Upper lobe of left lung (tissue), 6 donors: Measurements from ENCODE around the gene CXCL14. TPM values are rescaled to one million over a fixed set of nuclear protein-coding genes. Genes with fewer than 3 reads are reported as not detected.
"Not testable (repeated sequence)": the region's sequence is repeated elsewhere in the genome, so short reads cannot be mapped to it uniquely, and the experiment has no call there.

Experiments used
- ATAC-seq, 2 donors: fragments of 200-7000 bp; cut with Tn5 transposase; one replicate each; pipeline ENCODE4 v1.9.1; 2022; ENCODE audit warnings: mild to moderate bottlenecking in 2 of 2, moderate library complexity in 2 of 2; ENCODE audit not compliant: low FRiP score in 2 of 2
- DNase-seq, 2 donors: peaks; one replicate each; pipeline ENCODE4 v3.0.0-alpha.2; 2019 to 2020
- H3K27ac ChIP-seq, 4 donors: fragments of 200-600 bp; sonication (generic); one replicate each; pipeline ENCODE4 v1.5.1; 2016 to 2019
- H3K27me3 ChIP-seq, 4 donors: fragments of 200-600 bp; sonication (generic); one replicate each; pipeline ENCODE4 v1.5.1; 2017 to 2019
- H3K36me3 ChIP-seq, 4 donors: fragments of 200-600 bp; sonication (generic); one replicate each; pipeline ENCODE4 v1.5.1; 2016 to 2019
- H3K4me1 ChIP-seq, 4 donors: fragments of 200-600 bp; sonication (generic); one replicate each; pipeline ENCODE4 v1.5.1; 2018 to 2019
- H3K4me3 ChIP-seq, 4 donors: fragments of 200-600 bp; sonication (generic); one replicate each; pipeline ENCODE4 v1.5.1; 2017 to 2019; ENCODE audit warnings: mild to moderate bottlenecking in 2 of 4, moderate library complexity in 1 of 4
- H3K9me3 ChIP-seq, 4 donors: fragments of 200-600 bp; sonication (generic); one replicate each; pipeline ENCODE4 v1.5.1; 2018 to 2019
- EP300 ChIP-seq, 4 donors: sonication (generic); formaldehyde crosslinking; IDR thresholded peaks; one replicate each; pipeline ENCODE4 v1.5.1; 2017; ENCODE audit warnings: antibody characterized with exemption in 4 of 4, control low read depth in 2 of 4
- POLR2A ChIP-seq, 4 donors: fragments of 450-650 bp; IDR thresholded peaks; one replicate each; pipeline ENCODE4 v1.5.1; 2016 to 2017; ENCODE audit warnings: antibody characterized with exemption in 4 of 4, mild to moderate bottlenecking in 2 of 4
- POLR2AphosphoS5 ChIP-seq, 2 donors: sonication (generic); formaldehyde crosslinking; IDR thresholded peaks; one replicate each; pipeline ENCODE4 v1.5.1; 2017; ENCODE audit warnings: antibody characterized with exemption in 2 of 2
- WGBS, 2 donors: methylation state at CpG; one replicate each; pipeline ENCODE4 v1.1.5; 2017 to 2018; 5-methylcytosine and 5-hydroxymethylcytosine counted together
- total RNA-seq, 6 donors: library from RNA; depleted of rRNA in 4 of 6; stranded (reverse); fragments of >200 nt in 4 of 6; gene quantifications; one replicate each; pipeline versions ENCODE4 v1.1.0 to v1.2.1, GENCODE V29; 2016 to 2021
- TF ChIP-seq, protein P1 (sequence below), 6 experiments: fragments of 450-650 bp in 4 of 6; fragments of 200-600 bp in 2 of 6; sonication (generic) in 2 of 6; IDR thresholded peaks; one replicate each; pipeline ENCODE4 v1.5.1; 2016 to 2019; ENCODE audit warnings: antibody characterized with exemption in 6 of 6
- donor health status: DM: no; HTN: no; CAD: no; lungs with moderate emphysema.
- donor health status: DM: no; HTN: yes; CAD: no; lungs with severe emphysema.

Gene CXCL14
- total RNA-seq, 6 donors from 2014 or later: 0.15 to 5.5 (median 2.4) TPM; not detected in 2

GRCh38 chr5:135535420-135535819 is 43.4 kb downstream of the CXCL14 start:
- Histone ChIP-seq H3K27me3 (peaks cover 0 to 35% (median 17%) of the 10 kb centered on the region in 4 donors), H3K27ac (no peak overlapping the region), H3K36me3 (no peaks in the 10 kb centered on the region), H3K9me3 (no peaks in the 10 kb centered on the region), H3K4me1 (peaks cover 11 to 19% (median 14%) of the 10 kb centered on the region in 4 donors), H3K4me3 (peak overlapping the region in 1 of 4 donors; percentile 3)
- no peak for TF ChIP-seq EP300 (IDR thresholded peaks at IDR 0.05)
- TF ChIP-seq POLR2AphosphoS5 (IDR thresholded peaks at IDR 0.05): no peak
- no peak for TF ChIP-seq POLR2A (IDR thresholded peaks at IDR 0.05)
- TF ChIP-seq, protein P1, sequence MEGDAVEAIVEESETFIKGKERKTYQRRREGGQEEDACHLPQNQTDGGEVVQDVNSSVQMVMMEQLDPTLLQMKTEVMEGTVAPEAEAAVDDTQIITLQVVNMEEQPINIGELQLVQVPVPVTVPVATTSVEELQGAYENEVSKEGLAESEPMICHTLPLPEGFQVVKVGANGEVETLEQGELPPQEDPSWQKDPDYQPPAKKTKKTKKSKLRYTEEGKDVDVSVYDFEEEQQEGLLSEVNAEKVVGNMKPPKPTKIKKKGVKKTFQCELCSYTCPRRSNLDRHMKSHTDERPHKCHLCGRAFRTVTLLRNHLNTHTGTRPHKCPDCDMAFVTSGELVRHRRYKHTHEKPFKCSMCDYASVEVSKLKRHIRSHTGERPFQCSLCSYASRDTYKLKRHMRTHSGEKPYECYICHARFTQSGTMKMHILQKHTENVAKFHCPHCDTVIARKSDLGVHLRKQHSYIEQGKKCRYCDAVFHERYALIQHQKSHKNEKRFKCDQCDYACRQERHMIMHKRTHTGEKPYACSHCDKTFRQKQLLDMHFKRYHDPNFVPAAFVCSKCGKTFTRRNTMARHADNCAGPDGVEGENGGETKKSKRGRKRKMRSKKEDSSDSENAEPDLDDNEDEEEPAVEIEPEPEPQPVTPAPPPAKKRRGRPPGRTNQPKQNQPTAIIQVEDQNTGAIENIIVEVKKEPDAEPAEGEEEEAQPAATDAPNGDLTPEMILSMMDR (IDR thresholded peaks at IDR 0.05): no peak
- WGBS, 2 donors: 0 to 9% methylated on average over 2 to 15 of the region's 44 CpGs
- ATAC-seq (no peak), DNase-seq (peak in 1 of 2 donors; percentile 81)

GRCh38 chr5:135534609-135535419 is 44.0 kb downstream of the CXCL14 start:
- Histone ChIP-seq H3K4me1 (peaks cover 11 to 19% (median 14%) of the 10 kb centered on the region in 4 donors), H3K4me3 (peak overlapping the region in 1 of 4 donors; percentile 3), H3K27ac (no peak overlapping the region), H3K36me3 (no peaks in the 10 kb centered on the region), H3K27me3 (peaks cover 0 to 32% (median 17%) of the 10 kb centered on the region in 4 donors), H3K9me3 (no peaks in the 10 kb centered on the region)
- peak in 1 of 2 donors; percentile 59 for DNase-seq
- no peak for TF ChIP-seq EP300 (IDR thresholded peaks at IDR 0.05)
- TF ChIP-seq, protein P1 (IDR thresholded peaks at IDR 0.05): no peak
- TF ChIP-seq POLR2A (IDR thresholded peaks at IDR 0.05): no peak
- TF ChIP-seq POLR2AphosphoS5 (IDR thresholded peaks at IDR 0.05): no peak
- 4 to 5% methylated on average over 31 to 47 of the region's 61 CpGs for WGBS, 2 donors
- peak in 1 of 2 donors; percentile 41 for ATAC-seq

DNA sequence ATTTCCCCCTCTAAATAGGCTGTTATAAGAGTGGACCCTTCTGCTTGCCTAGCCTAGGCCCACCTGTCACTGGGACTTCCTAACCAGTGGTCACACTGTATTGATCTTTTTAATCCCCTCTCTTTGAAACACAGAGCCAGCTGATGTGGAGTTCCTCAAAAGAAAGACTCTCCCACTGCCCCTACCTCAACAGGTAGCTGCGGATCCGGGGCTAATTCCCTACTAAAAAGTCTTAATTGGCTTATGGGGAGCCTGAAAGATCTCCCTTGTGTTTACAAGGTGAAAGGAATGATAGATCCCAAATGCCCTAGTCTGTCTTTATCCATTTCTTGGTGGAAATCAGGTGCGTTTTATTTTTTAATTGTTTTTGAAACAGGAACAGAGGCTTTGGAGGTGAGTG is 45.0 kb downstream of the CXCL14 start:
- no peak for ATAC-seq
- 35 to 36% methylated on average over 3 of the region's 3 CpGs for WGBS, 2 donors
- Histone ChIP-seq H3K27me3 (peaks cover 0 to 32% (median 17%) of the 10 kb centered on the region in 4 donors), H3K36me3 (no peaks in the 10 kb centered on the region), H3K9me3 (no peaks in the 10 kb centered on the region), H3K4me3 (no peak overlapping the region), H3K4me1 (peaks cover 11 to 19% (median 14%) of the 10 kb centered on the region in 4 donors), H3K27ac (no peak overlapping the region)
- DNase-seq: no peak
- no peak for TF ChIP-seq POLR2A (IDR thresholded peaks at IDR 0.05)
- no peak for TF ChIP-seq EP300 (IDR thresholded peaks at IDR 0.05)
- TF ChIP-seq, protein P1 (IDR thresholded peaks at IDR 0.05): no peak
- no peak for TF ChIP-seq POLR2AphosphoS5 (IDR thresholded peaks at IDR 0.05)

DNA sequence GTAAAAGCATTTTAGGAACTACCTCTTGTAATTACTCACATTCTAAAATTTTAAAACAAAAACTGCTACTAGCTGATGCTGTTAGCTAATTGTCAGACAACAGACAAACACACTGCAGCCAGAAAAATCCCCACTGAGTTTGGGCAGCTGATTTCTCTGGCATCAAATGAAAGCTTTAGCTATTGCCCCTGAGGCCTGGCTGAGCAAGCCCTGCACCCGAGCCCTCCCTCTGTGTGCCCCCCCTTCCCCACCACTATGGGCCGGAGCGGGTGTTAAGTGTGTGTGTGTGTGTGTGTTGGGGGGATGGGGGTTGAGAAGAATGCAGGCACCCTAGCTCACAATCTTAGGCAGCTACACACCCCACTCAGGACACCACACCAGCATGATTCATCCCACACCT is 45.5 kb downstream of the CXCL14 start:
- Histone ChIP-seq H3K27me3 (peaks cover 0 to 32% (median 17%) of the 10 kb centered on the region in 4 donors), H3K27ac (no peak overlapping the region), H3K9me3 (no peaks in the 10 kb centered on the region), H3K4me1 (peaks cover 11 to 19% (median 14%) of the 10 kb centered on the region in 4 donors), H3K4me3 (no peak overlapping the region), H3K36me3 (no peaks in the 10 kb centered on the region)
- TF ChIP-seq POLR2AphosphoS5 (IDR thresholded peaks at IDR 0.05) (no peak), POLR2A (IDR thresholded peaks at IDR 0.05) (no peak), EP300 (IDR thresholded peaks at IDR 0.05) (no peak)
- TF ChIP-seq, protein P1 (IDR thresholded peaks at IDR 0.05): no peak
- DNase-seq (no peak), ATAC-seq (no peak)
- WGBS, 2 donors: 51 to 57% methylated on average over 3 of the region's 3 CpGs

- not testable (repeated sequence) for H3K4me1 ChIP-seq, H3K4me3 ChIP-seq, DNase-seq, H3K9me3 ChIP-seq, ATAC-seq, H3K27me3 ChIP-seq, H3K36me3 ChIP-seq, H3K27ac ChIP-seq
- WGBS, 2 donors: 71 to 77% methylated on average over 5 of the region's 5 CpGs
Observed at GRCh38 chr5:135529576-135529975, 49.2 kb downstream of the CXCL14 start.
